MG63 (cell line): ENCODE measurements around the gene GIT2. TPM values are rescaled to one million over a fixed set of nuclear protein-coding genes. Genes with fewer than 3 reads are reported as not detected.
"Not testable (repeated sequence)": the region's sequence is repeated elsewhere in the genome, so short reads cannot be mapped to it uniquely, and the experiment has no call there.

Experiments used
- DNase-seq: peaks from one replicate; pipeline ENCODE4 v3.0.0-alpha.2; 2020
- H3K27me3 ChIP-seq: fragments of 250-450 bp; sonication (Bioruptor Pico); 2 replicates; pipeline ENCODE4 v1.5.1; 2020; ENCODE audit warnings: mild to moderate bottlenecking, moderate library complexity
- H3K36me3 ChIP-seq: fragments of 250-450 bp; sonication (Bioruptor Pico); 2 replicates; pipeline ENCODE4 v1.5.1; 2020; ENCODE audit warnings: mild to moderate bottlenecking, moderate library complexity
- H3K4me3 ChIP-seq: fragments of 250-450 bp; sonication (Bioruptor Pico); 2 replicates; pipeline ENCODE4 v1.5.1; 2020; ENCODE audit warnings: mild to moderate bottlenecking, moderate library complexity
- H3K9me3 ChIP-seq: fragments of 250-450 bp; sonication (Bioruptor Pico); 2 replicates; pipeline ENCODE4 v1.5.1; 2020; ENCODE audit warnings: mild to moderate bottlenecking, moderate library complexity
- total RNA-seq: library from RNA; depleted of rRNA; stranded (reverse); fragments of >200 nt; shearing (Covaris generic); gene quantifications from 2 replicates; pipeline ENCODE4 v1.2.3, GENCODE V29; 2014; ENCODE audit warnings: low replicate concordance

Gene GIT2
- total RNA-seq, 1 experiment from 2014 or later = 20.7 TPM

- no peak for DNase-seq
- Histone ChIP-seq H3K36me3 (peaks cover 26% of the 10 kb centered on the region), H3K27me3 (no peaks in the 10 kb centered on the region), H3K4me3 (no peak overlapping the region), H3K9me3 (no peaks in the 10 kb centered on the region)
Measured at GRCh38 chr12:109944561-109945359, 51.4 kb downstream of the GIT2 start.

- H3K27me3 ChIP-seq = no peaks in the 10 kb centered on the region
- DNase-seq = no peak
Measured at GRCh38 chr12:109943811-109944210, 52.4 kb downstream of the GIT2 start.

GRCh38 chr12:109940339-109940923 is 55.7 kb downstream of the GIT2 start:
- Histone ChIP-seq H3K27me3 (no peaks in the 10 kb centered on the region), H3K36me3 (peaks cover 35% of the 10 kb centered on the region), H3K4me3 (no peak overlapping the region), H3K9me3 (no peaks in the 10 kb centered on the region)
- DNase-seq = no peak

More at GRCh38 chr12:109943811-109944210, 52.4 kb downstream of the GIT2 start:
- H3K36me3 ChIP-seq = peaks cover 22% of the 10 kb centered on the region
- no peaks in the 10 kb centered on the region for H3K9me3 ChIP-seq
- no peak overlapping the region for H3K4me3 ChIP-seq

- Histone ChIP-seq H3K4me3 (no peak overlapping the region), H3K27me3 (no peaks in the 10 kb centered on the region), H3K9me3 (no peaks in the 10 kb centered on the region), H3K36me3 (peaks cover 35% of the 10 kb centered on the region)
- DNase-seq = no peak
Measured at GRCh38 chr12:109939504-109939903, 56.7 kb downstream of the GIT2 start.

GRCh38 chr12:109938947-109939346 is 57.2 kb downstream of the GIT2 start:
- H3K36me3 ChIP-seq = peaks cover 34% of the 10 kb centered on the region
- DNase-seq = no peak
- H3K4me3 ChIP-seq = no peak overlapping the region
- H3K9me3 ChIP-seq = no peaks in the 10 kb centered on the region
- H3K27me3 ChIP-seq = no peaks in the 10 kb centered on the region

GRCh38 chr12:109937371-109937770 is 58.8 kb downstream of the GIT2 start:
- no peak for DNase-seq
- peaks cover 43% of the 10 kb centered on the region for H3K36me3 ChIP-seq
- no peak overlapping the region for H3K4me3 ChIP-seq
- H3K9me3 ChIP-seq = no peaks in the 10 kb centered on the region
- H3K27me3 ChIP-seq = no peaks in the 10 kb centered on the region

GRCh38 chr12:109934026-109934425 is 62.1 kb downstream of the GIT2 start:
- no peaks in the 10 kb centered on the region for H3K27me3 ChIP-seq
- H3K4me3 ChIP-seq = no peak overlapping the region
- DNase-seq = no peak
- H3K36me3 ChIP-seq = peaks cover 49% of the 10 kb centered on the region
- no peaks in the 10 kb centered on the region for H3K9me3 ChIP-seq

- no peak overlapping the region for H3K4me3 ChIP-seq
- DNase-seq = no peak
- no peaks in the 10 kb centered on the region for H3K27me3 ChIP-seq
- peaks cover 38% of the 10 kb centered on the region for H3K36me3 ChIP-seq
- H3K9me3 ChIP-seq = no peaks in the 10 kb centered on the region
Measured at GRCh38 chr12:109932878-109933503, 63.2 kb downstream of the GIT2 start.

GRCh38 chr12:109931143-109931542 is 65.0 kb downstream of the GIT2 start:
- no peak for DNase-seq
- H3K27me3 ChIP-seq = no peaks in the 10 kb centered on the region
- H3K9me3 ChIP-seq = no peaks in the 10 kb centered on the region
- H3K36me3 ChIP-seq = peaks cover 35% of the 10 kb centered on the region
- no peak overlapping the region for H3K4me3 ChIP-seq

GRCh38 chr12:109930028-109930800 is 66.0 kb downstream of the GIT2 start:
- H3K36me3 ChIP-seq = peaks cover 32% of the 10 kb centered on the region
- H3K27me3 ChIP-seq = no peaks in the 10 kb centered on the region
- DNase-seq = no peak
- no peak overlapping the region for H3K4me3 ChIP-seq
- no peaks in the 10 kb centered on the region for H3K9me3 ChIP-seq

GRCh38 chr12:109929326-109929725 is 66.8 kb downstream of the GIT2 start:
- not testable (repeated sequence) for H3K4me3 ChIP-seq, H3K27me3 ChIP-seq, DNase-seq, H3K9me3 ChIP-seq
- peaks cover 32% of the 10 kb centered on the region for H3K36me3 ChIP-seq

GRCh38 chr12:109928058-109928656 is 68.0 kb downstream of the GIT2 start:
- Histone ChIP-seq H3K36me3 (peaks cover 23% of the 10 kb centered on the region), H3K4me3 (no peak overlapping the region), H3K27me3 (no peaks in the 10 kb centered on the region), H3K9me3 (no peaks in the 10 kb centered on the region)
- DNase-seq = no peak

GRCh38 chr12:109927622-109928021 is 68.5 kb downstream of the GIT2 start:
- Histone ChIP-seq H3K9me3 (no peaks in the 10 kb centered on the region), H3K27me3 (no peaks in the 10 kb centered on the region), H3K36me3 (peaks cover 17% of the 10 kb centered on the region), H3K4me3 (no peak overlapping the region)
- peak; percentile 34 for DNase-seq

GRCh38 chr12:109926488-109927210 is 69.5 kb downstream of the GIT2 start:
- H3K4me3 ChIP-seq = no peak overlapping the region
- H3K9me3 ChIP-seq = no peaks in the 10 kb centered on the region
- H3K27me3 ChIP-seq = no peaks in the 10 kb centered on the region
- H3K36me3 ChIP-seq = peaks cover 8% of the 10 kb centered on the region
- DNase-seq = no peak

GRCh38 chr12:109926016-109926415 is 70.2 kb downstream of the GIT2 start:
- Histone ChIP-seq H3K4me3 (no peak overlapping the region), H3K9me3 (no peaks in the 10 kb centered on the region), H3K27me3 (no peaks in the 10 kb centered on the region), H3K36me3 (peaks cover 6% of the 10 kb centered on the region)
- no peak for DNase-seq

- DNase-seq = no peak
- no peaks in the 10 kb centered on the region for H3K9me3 ChIP-seq
- H3K4me3 ChIP-seq = no peak overlapping the region
- no peaks in the 10 kb centered on the region for H3K27me3 ChIP-seq
- H3K36me3 ChIP-seq = peaks cover 6% of the 10 kb centered on the region
Measured at GRCh38 chr12:109925185-109925840, 70.9 kb downstream of the GIT2 start.
